Right ventricle myocardium superior (tissue), 1 donor: Measurements from ENCODE around the gene CSAD. TPM values are rescaled to one million over a fixed set of nuclear protein-coding genes. Genes with fewer than 3 reads are reported as not detected.
"Not testable (repeated sequence)": the region's sequence is repeated elsewhere in the genome, so short reads cannot be mapped to it uniquely, and the experiment has no call there.

Source experiments
- ATAC-seq: fragments of 200-7000 bp; cut with Tn5 transposase; one replicate; pipeline ENCODE4 v1.9.1; 2020; ENCODE audit warnings: mild to moderate bottlenecking; ENCODE audit not compliant: poor library complexity
- DNase-seq: peaks from one replicate; pipeline ENCODE4 v3.0.0-alpha.2; 2020
- intact Hi-C: fragments of 100-400 bp; cut with DNase I; formaldehyde crosslinking; loops from one replicate; pipeline ENCODE4 v1.11.2; 2022
- total RNA-seq: library from RNA; stranded (reverse); fragmentation: NEBNext Ultra II Directional; extraction: Animal tissue kit (Norgen Biotek cat#: 25700); gene quantifications from one replicate; pipeline ENCODE4 v1.2.1, GENCODE V29; 2021
- donor health status: DM: no; HTN: yes; CAD: no; lungs with severe emphysema.

The CSAD gene
- total RNA-seq, 1 donor from 2014 or later, result 8.2 TPM

- ATAC-seq, DNase-seq, intact Hi-C loops: not testable (repeated sequence)
Observed at GRCh38 chr12:53202316-53202715, 21.6 kb upstream of the CSAD start.

GRCh38 chr12:53201639-53202038 is 20.9 kb upstream of the CSAD start:
- no peak for DNase-seq
- intact Hi-C loops, result no loop called here
- ATAC-seq, result no peak

- no peak for ATAC-seq
- intact Hi-C loops, result no loop called here
- DNase-seq, result no peak
Observed at GRCh38 chr12:53201177-53201541, 20.4 kb upstream of the CSAD start.

- intact Hi-C loops, result no loop called here
- DNase-seq (no peak), ATAC-seq (no peak)
Observed at GRCh38 chr12:53200458-53201176, 19.9 kb upstream of the CSAD start.

- no peak for ATAC-seq
- intact Hi-C loops, result no loop called here
- peak; percentile 5 for DNase-seq
Observed at GRCh38 chr12:53200107-53200457, 19.4 kb upstream of the CSAD start.

- DNase-seq (no peak), ATAC-seq (no peak)
- intact Hi-C loops, result loop anchor here (5.0 kb wide), 1 partner anchor 132 kb away; no protein-coding TSS in a partner anchor
Observed at GRCh38 chr12:53199700-53200099, 19.0 kb upstream of the CSAD start.

- DNase-seq (peak; percentile 12), ATAC-seq (no peak)
- intact Hi-C loops, result loop anchor here (5.0 kb wide), 1 partner anchor 131 kb away; no protein-coding TSS in a partner anchor
Observed at GRCh38 chr12:53198486-53199110, 17.9 kb upstream of the CSAD start.

- intact Hi-C loops, result loop anchor here (1.0 to 5.0 kb wide), 2 partner anchors 38 to 130 kb away; no protein-coding TSS in a partner anchor
- ATAC-seq (no peak), DNase-seq (peak; percentile 36)
Observed at GRCh38 chr12:53197011-53197640, 16.4 kb upstream of the CSAD start.

- no peak for ATAC-seq
- peak; percentile 36 for DNase-seq
- intact Hi-C loops, result loop anchor here (5.0 kb wide), 1 partner anchor 129 kb away; no protein-coding TSS in a partner anchor
Observed at GRCh38 chr12:53196486-53196885, 15.8 kb upstream of the CSAD start.

- no peak for ATAC-seq
- intact Hi-C loops, result loop anchor here (5.0 kb wide), 1 partner anchor 128 kb away; no protein-coding TSS in a partner anchor
Observed at GRCh38 chr12:53195516-53196420, 15.0 kb upstream of the CSAD start.

GRCh38 chr12:53194973-53195372 is 14.2 kb upstream of the CSAD start:
- no peak for ATAC-seq
- intact Hi-C loops, result loop anchor here (5.0 kb wide), 1 partner anchor 128 kb away; no protein-coding TSS in a partner anchor
- no peak for DNase-seq

More at GRCh38 chr12:53195516-53196420, 15.0 kb upstream of the CSAD start:
- peak; percentile 10 for DNase-seq

GRCh38 chr12:53193985-53194716 is 13.4 kb upstream of the CSAD start:
- peak; percentile 31 for DNase-seq
- ATAC-seq, result no peak
- intact Hi-C loops, result no loop called here

GRCh38 chr12:53193040-53193439 is 12.3 kb upstream of the CSAD start:
- DNase-seq, result peak; percentile 34
- no peak for ATAC-seq
- intact Hi-C loops, result no loop called here

- DNase-seq (peak; percentile 28), ATAC-seq (no peak)
- intact Hi-C loops, result no loop called here
Observed at GRCh38 chr12:53192531-53193021, 11.9 kb upstream of the CSAD start.

GRCh38 chr12:53191885-53192530 is 11.3 kb upstream of the CSAD start:
- intact Hi-C loops, result no loop called here
- ATAC-seq, result no peak
- DNase-seq, result peak; percentile 3

- intact Hi-C loops, result no loop called here
- ATAC-seq (peak; percentile 9), DNase-seq (peak; percentile 18)
Observed at GRCh38 chr12:53191096-53191884, 10.6 kb upstream of the CSAD start.
